ENCODE data around the gene NOM1.

Gene NOM1

GRCh38 chr7:157012113-157012547, 62.6 kb downstream of the NOM1 start:
- no peak overlapping the region for H3K4me3 ChIP-seq (ENCODE audit: low read depth, low read length)
- no peak for TF ChIP-seq CTCF (IDR thresholded peaks at IDR 0.05; ENCODE audit: borderline replicate concordance, insufficient read depth, low read depth, low read length)

GRCh38 chr7:157013101-157013500, 63.6 kb downstream of the NOM1 start:
- TF ChIP-seq CTCF (IDR thresholded peaks at IDR 0.05; ENCODE audit: borderline replicate concordance, insufficient read depth, low read depth, low read length) = no peak
- no peak overlapping the region for H3K4me3 ChIP-seq (ENCODE audit: low read depth, low read length)

- TF ChIP-seq CTCF (IDR thresholded peaks at IDR 0.05; ENCODE audit: borderline replicate concordance, insufficient read depth, low read depth, low read length) = no peak
- H3K4me3 ChIP-seq (ENCODE audit: low read depth, low read length) = no peak overlapping the region
Measured at GRCh38 chr7:157013602-157014549, 64.4 kb downstream of the NOM1 start.

GRCh38 chr7:157014635-157015555, 65.4 kb downstream of the NOM1 start:
- H3K4me3 ChIP-seq (ENCODE audit: low read depth, low read length) = no peak overlapping the region
- no peak for TF ChIP-seq CTCF (IDR thresholded peaks at IDR 0.05; ENCODE audit: borderline replicate concordance, insufficient read depth, low read depth, low read length)

GRCh38 chr7:157016024-157016351, 66.5 kb downstream of the NOM1 start:
- no peak overlapping the region for H3K4me3 ChIP-seq (ENCODE audit: low read depth, low read length)
- no peak for TF ChIP-seq CTCF (IDR thresholded peaks at IDR 0.05; ENCODE audit: borderline replicate concordance, insufficient read depth, low read depth, low read length)

- no peak overlapping the region for H3K4me3 ChIP-seq (ENCODE audit: low read depth, low read length)
- TF ChIP-seq CTCF (IDR thresholded peaks at IDR 0.05; ENCODE audit: borderline replicate concordance, insufficient read depth, low read depth, low read length) = no peak
Measured at GRCh38 chr7:157016352-157017041, 67.0 kb downstream of the NOM1 start.

Measured in GM12875 (cell line).